GM19372 (cell line): Measurements from ENCODE around the gene IL1RAPL1.
"Not testable (repeated sequence)": the region's sequence is repeated elsewhere in the genome, so short reads cannot be mapped to it uniquely, and the experiment has no call there.

Source experiments
- ATAC-seq: cut with Tn5 transposase; IDR thresholded peaks from one replicate; pipeline ENCODE4 v1.9.1; 2021; ENCODE audit warnings: mild to moderate bottlenecking, low read depth, moderate library complexity; ENCODE audit not compliant: unreplicated experiment

Gene IL1RAPL1

GRCh38 chrX:28756647-28757046, 169.4 kb downstream of the IL1RAPL1 start:
- ATAC-seq: no peak

GRCh38 chrX:28757290-28757689, 170.0 kb downstream of the IL1RAPL1 start:
- no peak for ATAC-seq

- ATAC-seq: not testable (repeated sequence)
Measured at GRCh38 chrX:28766561-28766960, 179.3 kb downstream of the IL1RAPL1 start.

GRCh38 chrX:28773807-28774206, 186.6 kb downstream of the IL1RAPL1 start:
- no peak for ATAC-seq

GRCh38 chrX:28787206-28787605, 200.0 kb downstream of the IL1RAPL1 start:
- ATAC-seq: no peak

- ATAC-seq: not testable (repeated sequence)
Measured at GRCh38 chrX:28800671-28801070, 213.4 kb downstream of the IL1RAPL1 start.

GRCh38 chrX:28802625-28803024, 215.4 kb downstream of the IL1RAPL1 start:
- no peak for ATAC-seq

- ATAC-seq: no peak
Measured at GRCh38 chrX:28835991-28836390, 248.7 kb downstream of the IL1RAPL1 start.

GRCh38 chrX:28843817-28844216, 256.6 kb downstream of the IL1RAPL1 start:
- no peak for ATAC-seq

- ATAC-seq: no peak
Measured at GRCh38 chrX:28847423-28847822, 260.2 kb downstream of the IL1RAPL1 start.

- no peak for ATAC-seq
Measured at GRCh38 chrX:28848707-28849106, 261.5 kb downstream of the IL1RAPL1 start.

GRCh38 chrX:28850955-28851354, 263.7 kb downstream of the IL1RAPL1 start:
- ATAC-seq: no peak

- ATAC-seq: no peak
Measured at GRCh38 chrX:28851871-28852270, 264.6 kb downstream of the IL1RAPL1 start.

- ATAC-seq: no peak
Measured at GRCh38 chrX:28854637-28855036, 267.4 kb downstream of the IL1RAPL1 start.

GRCh38 chrX:28876408-28876807, 289.2 kb downstream of the IL1RAPL1 start:
- ATAC-seq: no peak

- no peak for ATAC-seq
Measured at GRCh38 chrX:28876901-28877300, 289.7 kb downstream of the IL1RAPL1 start.

GRCh38 chrX:28880136-28880535, 292.9 kb downstream of the IL1RAPL1 start:
- no peak for ATAC-seq

GRCh38 chrX:28884823-28885222, 297.6 kb downstream of the IL1RAPL1 start:
- ATAC-seq: no peak

- ATAC-seq: no peak
Measured at GRCh38 chrX:28888416-28888815, 301.2 kb downstream of the IL1RAPL1 start.

GRCh38 chrX:28889591-28890090, 302.4 kb downstream of the IL1RAPL1 start:
- no peak for ATAC-seq

- ATAC-seq: no peak
Measured at GRCh38 chrX:28901637-28902036, 314.4 kb downstream of the IL1RAPL1 start.

GRCh38 chrX:28910487-28910886, 323.2 kb downstream of the IL1RAPL1 start:
- no peak for ATAC-seq
